NT2/D1 (cell line): Measurements from ENCODE around the gene SCN7A.

ENCODE experiments used
- DNase-seq: peaks from one replicate; pipeline ENCODE4 v3.0.0-alpha.2; 2011; ENCODE audit warnings: low read depth, low spot score
- H3K27me3 ChIP-seq: 2 replicates; pipeline ENCODE4 v1.6.0; 2011; ENCODE audit warnings: mild to moderate bottlenecking; ENCODE audit not compliant: insufficient read length, insufficient read depth
- H3K36me3 ChIP-seq: 2 replicates; pipeline ENCODE4 v1.6.1; 2011; ENCODE audit warnings: mild to moderate bottlenecking, low read length, mixed read lengths; ENCODE audit not compliant: insufficient read depth, insufficient read length
- H3K4me1 ChIP-seq: 2 replicates; pipeline ENCODE4 v1.5.1; 2011; ENCODE audit not compliant: insufficient read depth, insufficient read length
- H3K4me3 ChIP-seq: 2 replicates; pipeline ENCODE4 v1.5.1; 2011; ENCODE audit warnings: low read depth; ENCODE audit not compliant: insufficient read length
- H3K9ac ChIP-seq: 2 replicates; pipeline ENCODE4 v1.6.0; 2011; ENCODE audit warnings: low read depth; ENCODE audit not compliant: insufficient read length
- H3K9me3 ChIP-seq: 2 replicates; pipeline ENCODE4 v1.5.1; 2011; ENCODE audit warnings: mild to moderate bottlenecking, low read length; ENCODE audit not compliant: insufficient read depth
- SUZ12 ChIP-seq: IDR thresholded peaks from 2 replicates; pipeline ENCODE4 v1.6.1; 2011; ENCODE audit not compliant: insufficient read length, insufficient read depth; ENCODE audit errors: extremely low read depth
- YY1 ChIP-seq: IDR thresholded peaks from 2 replicates; pipeline ENCODE4 v1.6.1; 2011; ENCODE audit not compliant: insufficient read length, insufficient read depth
- ZNF274 ChIP-seq: IDR thresholded peaks from 2 replicates; pipeline ENCODE4 v1.6.1; 2011; ENCODE audit warnings: mild to moderate bottlenecking, low read depth, low read length

The SCN7A gene

DNA sequence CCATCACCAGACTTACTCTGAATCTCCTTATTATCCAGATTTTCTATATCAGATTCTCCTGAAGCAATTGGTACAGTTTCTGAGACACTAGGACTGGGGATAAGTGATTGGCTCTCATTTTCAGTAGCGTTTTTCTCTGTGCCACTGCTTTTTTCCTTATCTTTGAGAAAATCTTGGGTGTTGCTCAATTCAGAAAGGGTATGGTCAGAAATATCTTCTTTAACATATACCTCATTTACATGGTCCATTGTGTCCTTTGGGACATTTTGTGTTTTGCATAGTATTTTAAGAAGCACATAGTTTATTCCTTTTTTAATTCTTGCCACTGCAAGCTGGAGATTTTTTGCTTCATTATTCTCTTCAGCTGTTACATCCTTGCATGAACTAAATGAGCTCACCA, 61.7 kb downstream of the SCN7A start:
- no peak overlapping the region for H3K9ac ChIP-seq
- H3K9me3 ChIP-seq = peaks cover 7% of the 10 kb centered on the region; the same call in 1 of the 2 replicates
- H3K36me3 ChIP-seq = no peaks in the 10 kb centered on the region
- DNase-seq = no peak
- TF ChIP-seq ZNF274 (no peak), SUZ12 (no peak), YY1 (no peak)
- H3K4me1 ChIP-seq = no peaks in the 10 kb centered on the region
- no peak overlapping the region for H3K4me3 ChIP-seq
- H3K27me3 ChIP-seq = no peaks in the 10 kb centered on the region

DNA sequence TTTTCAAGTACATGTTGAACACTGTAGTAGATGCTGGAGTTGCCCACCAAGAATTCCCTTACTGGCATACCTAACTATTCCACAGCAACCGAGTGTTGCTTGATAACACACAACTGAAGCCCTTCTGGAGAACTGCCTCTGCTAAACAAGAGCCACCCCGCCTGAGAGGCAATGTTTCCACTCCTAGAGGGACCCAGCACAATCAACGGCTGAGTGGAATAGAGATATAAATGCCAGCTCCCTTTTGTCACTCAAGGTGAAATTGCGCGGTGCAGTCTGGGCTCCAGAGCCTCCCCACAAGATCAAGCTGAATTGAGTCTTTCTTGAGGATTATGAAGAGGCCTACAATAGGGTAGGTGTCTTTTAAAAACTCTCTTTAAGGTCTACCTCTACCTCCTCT, 69.2 kb downstream of the SCN7A start:
- Histone ChIP-seq H3K27me3 (no peaks in the 10 kb centered on the region), H3K4me3 (no peak overlapping the region), H3K9ac (no peak overlapping the region), H3K9me3 (no peaks in the 10 kb centered on the region), H3K4me1 (no peaks in the 10 kb centered on the region), H3K36me3 (no peaks in the 10 kb centered on the region)
- DNase-seq = no peak
- TF ChIP-seq ZNF274 (no peak), SUZ12 (no peak), YY1 (no peak)

DNA sequence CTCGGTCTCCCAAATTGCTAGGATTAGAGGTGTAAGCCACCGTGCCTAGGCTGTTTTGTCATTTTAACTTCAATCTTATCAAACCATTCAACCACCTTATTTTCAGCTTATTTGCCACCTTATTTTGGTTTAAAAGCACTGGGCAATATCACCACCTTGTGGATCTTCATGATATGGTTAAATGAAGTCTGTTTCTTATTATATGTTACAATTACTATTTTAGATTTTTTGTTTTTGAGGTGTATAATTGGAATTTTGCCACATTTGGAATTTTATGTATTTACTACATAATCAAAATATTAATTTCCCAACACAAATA, 74.5 kb downstream of the SCN7A start:
- no peaks in the 10 kb centered on the region for H3K27me3 ChIP-seq
- no peaks in the 10 kb centered on the region for H3K9me3 ChIP-seq
- no peaks in the 10 kb centered on the region for H3K4me1 ChIP-seq
- TF ChIP-seq SUZ12 = no peak
- no peak for TF ChIP-seq ZNF274
- no peak for TF ChIP-seq YY1
- H3K4me3 ChIP-seq = no peak overlapping the region
- no peaks in the 10 kb centered on the region for H3K36me3 ChIP-seq
- no peak overlapping the region for H3K9ac ChIP-seq
- DNase-seq = peak; percentile 1

DNA sequence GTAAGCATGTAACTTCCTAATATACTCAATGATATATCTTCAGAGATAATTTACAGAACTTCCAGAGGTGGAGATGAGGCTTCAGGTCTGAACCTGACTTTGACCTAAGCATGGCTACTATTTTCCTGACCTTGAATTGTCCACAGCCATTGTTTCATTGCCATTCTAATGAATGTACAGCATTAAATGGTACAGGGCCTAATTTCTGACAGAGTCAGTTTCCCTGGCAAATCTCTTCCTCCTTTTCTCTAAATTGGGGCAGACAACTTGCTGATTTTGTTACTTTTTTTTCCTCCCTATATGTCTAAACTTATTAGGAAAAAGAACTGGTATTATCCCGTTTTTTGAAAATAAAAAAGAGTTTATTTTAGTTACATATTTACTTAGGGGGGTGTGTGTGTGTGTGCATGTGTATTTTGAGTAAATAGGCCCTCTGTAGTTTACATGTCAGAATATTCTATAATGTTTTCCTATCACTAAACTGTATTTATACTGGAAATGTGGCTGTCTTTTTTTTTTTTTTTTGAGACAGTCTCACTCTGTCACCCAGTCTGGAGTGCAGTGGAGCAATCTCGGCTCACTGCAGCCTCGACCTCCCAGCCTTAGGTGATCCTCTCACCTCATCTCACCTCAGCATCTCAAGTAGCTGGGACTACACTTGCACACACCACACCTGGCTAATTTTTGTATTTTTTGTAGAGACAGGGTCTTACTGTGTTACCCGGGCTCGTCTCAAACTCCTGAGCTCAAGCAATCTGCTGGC, 75.0 kb downstream of the SCN7A start:
- Histone ChIP-seq H3K9me3 (no peaks in the 10 kb centered on the region), H3K36me3 (no peaks in the 10 kb centered on the region), H3K27me3 (no peaks in the 10 kb centered on the region), H3K4me1 (no peaks in the 10 kb centered on the region), H3K9ac (no peak overlapping the region), H3K4me3 (no peak overlapping the region)
- no peak for DNase-seq
- TF ChIP-seq YY1 (no peak), SUZ12 (no peak), ZNF274 (no peak)

DNA sequence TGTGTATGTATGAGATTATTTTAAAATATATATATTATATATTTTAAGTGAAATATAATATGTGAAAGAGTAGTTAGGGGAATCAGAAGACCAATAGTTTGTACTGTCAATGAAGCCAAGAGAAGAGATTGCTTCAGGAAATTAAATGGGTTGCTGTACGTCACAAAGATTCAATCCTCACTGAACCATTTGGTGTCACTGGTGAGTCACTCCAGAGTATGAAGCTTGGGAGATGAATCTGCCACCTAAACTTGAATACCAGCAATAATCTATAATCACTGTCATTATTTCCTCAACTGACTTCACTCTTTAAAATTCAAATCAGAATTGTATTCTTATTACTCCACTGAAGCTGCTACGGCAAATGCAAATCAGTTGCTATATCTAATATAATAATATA, 76.4 kb downstream of the SCN7A start:
- H3K9ac ChIP-seq = no peak overlapping the region
- DNase-seq = peak; percentile 5
- no peak overlapping the region for H3K4me3 ChIP-seq
- no peaks in the 10 kb centered on the region for H3K4me1 ChIP-seq
- H3K9me3 ChIP-seq = no peaks in the 10 kb centered on the region
- TF ChIP-seq YY1 = no peak
- H3K27me3 ChIP-seq = no peaks in the 10 kb centered on the region
- H3K36me3 ChIP-seq = no peaks in the 10 kb centered on the region

DNA sequence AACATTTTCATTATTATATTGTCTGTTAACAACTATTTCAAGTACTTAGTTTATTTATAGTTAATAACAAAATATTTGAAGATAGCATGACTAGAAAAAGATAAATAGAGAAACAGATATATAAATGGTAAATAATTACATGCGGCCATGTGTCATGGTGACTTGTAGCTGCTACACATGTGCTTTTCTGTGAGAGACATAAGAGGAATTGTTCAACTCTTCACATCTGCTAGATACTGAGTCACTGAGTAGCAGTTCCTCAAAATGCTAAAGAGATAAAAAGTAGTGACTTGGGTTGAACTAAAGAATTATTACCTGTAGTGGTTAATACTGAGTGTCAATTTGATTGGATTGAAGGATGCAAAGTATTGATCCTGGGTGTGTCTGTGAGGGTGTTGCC, 80.8 kb downstream of the SCN7A start:
- H3K27me3 ChIP-seq = no peaks in the 10 kb centered on the region
- no peaks in the 10 kb centered on the region for H3K4me1 ChIP-seq
- no peak overlapping the region for H3K9ac ChIP-seq
- H3K9me3 ChIP-seq = no peaks in the 10 kb centered on the region
- TF ChIP-seq SUZ12 (no peak), ZNF274 (no peak), YY1 (no peak)
- H3K36me3 ChIP-seq = no peaks in the 10 kb centered on the region
- no peak overlapping the region for H3K4me3 ChIP-seq
- DNase-seq = no peak

DNA sequence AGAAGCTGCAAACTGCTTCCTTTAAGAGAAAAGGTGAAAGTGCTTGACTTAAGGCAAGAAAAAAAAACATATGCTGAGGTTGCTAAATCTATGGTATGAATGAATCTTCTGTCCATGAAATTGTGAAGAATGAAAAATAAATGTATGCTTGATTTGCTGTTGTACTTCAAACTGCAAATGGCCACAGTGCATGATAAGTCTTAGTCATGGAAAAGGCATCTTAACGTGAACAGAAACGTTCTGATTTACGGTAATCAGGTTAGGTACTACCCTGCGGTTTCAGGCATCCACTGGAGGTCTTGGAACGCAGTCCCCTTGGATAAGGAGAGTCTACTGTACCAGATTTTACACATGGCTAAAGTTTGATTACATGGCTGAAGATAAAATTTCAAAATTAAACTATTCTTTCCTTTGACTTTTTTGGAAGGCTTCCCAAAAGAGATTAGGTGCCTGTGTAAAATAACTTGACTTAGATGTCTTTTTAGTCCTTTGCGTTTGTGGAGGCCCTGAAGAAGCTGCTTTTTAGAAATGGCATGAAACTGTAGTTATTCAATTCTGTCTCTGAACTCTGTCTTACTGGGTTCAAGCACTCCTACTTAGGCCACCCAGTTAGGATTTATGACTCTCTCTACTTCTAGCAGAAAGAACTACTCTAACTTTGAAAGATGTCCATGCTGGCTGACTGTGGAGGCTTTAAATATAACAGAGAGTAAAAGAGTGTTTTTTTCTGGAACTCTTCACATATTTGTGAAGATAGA, 82.4 kb downstream of the SCN7A start:
- Histone ChIP-seq H3K4me1 (no peaks in the 10 kb centered on the region), H3K27me3 (no peaks in the 10 kb centered on the region), H3K9me3 (no peaks in the 10 kb centered on the region), H3K9ac (no peak overlapping the region), H3K36me3 (no peaks in the 10 kb centered on the region), H3K4me3 (no peak overlapping the region)
- no peak for DNase-seq
- TF ChIP-seq YY1 (no peak), ZNF274 (no peak), SUZ12 (no peak)
